Neural cell (in vitro differentiated cells): ENCODE data around the gene SCN3B. TPM values are rescaled to one million over a fixed set of nuclear protein-coding genes. Genes with fewer than 3 reads are reported as not detected.

Experiments
- H2AFZ ChIP-seq: fragments of 200-600, 300-800 bp; sonication (generic), shearing (Covaris generic); 2 replicates; pipeline ENCODE4 v1.6.0; 2014; ENCODE audit warnings: low read depth, mild to moderate bottlenecking, antibody characterized with exemption, low read length, moderate library complexity
- H3F3A ChIP-seq: fragments of 200-600 bp; shearing (Covaris generic); 2 replicates; pipeline ENCODE4 v1.6.1; 2016; ENCODE audit warnings: mild to moderate bottlenecking, moderate library complexity, mixed read lengths, antibody characterized with exemption, low read length; ENCODE audit not compliant: insufficient read depth, poor library complexity, severe bottlenecking
- H3K27ac ChIP-seq: fragments of 200-600, 300-800 bp; sonication (generic), shearing (Covaris generic); 2 replicates; pipeline ENCODE4 v1.5.1; 2014; ENCODE audit warnings: mild to moderate bottlenecking, low read length, moderate library complexity
- H3K27me3 ChIP-seq: fragments of 300-800, 200-600 bp; sonication (generic), shearing (Covaris generic); 2 replicates; pipeline ENCODE4 v1.6.0; 2014; ENCODE audit warnings: mild to moderate bottlenecking, low read depth, low read length, moderate library complexity; ENCODE audit not compliant: insufficient read depth
- H3K36me3 ChIP-seq: fragments of 300-800, 200-600 bp; sonication (generic), shearing (Covaris generic); 2 replicates; pipeline ENCODE4 v1.5.1; 2014; ENCODE audit warnings: mild to moderate bottlenecking, antibody characterized with exemption, low read length, moderate library complexity; ENCODE audit not compliant: insufficient read depth
- H3K4me2 ChIP-seq: fragments of 300-800, 200-600 bp; sonication (generic), shearing (Covaris generic); 2 replicates; pipeline ENCODE4 v1.6.0; 2014; ENCODE audit warnings: mild to moderate bottlenecking, low read length
- H3K4me3 ChIP-seq: fragments of 300-800, 200-600 bp; sonication (generic), shearing (Covaris generic); 2 replicates; pipeline ENCODE4 v1.5.1; 2014; ENCODE audit warnings: mild to moderate bottlenecking, low read length, moderate library complexity
- H3K79me2 ChIP-seq: fragments of 200-600 bp; shearing (Covaris generic); replicated peaks from 2 replicates; pipeline ENCODE4 v1.6.0; 2014; ENCODE audit warnings: mild to moderate bottlenecking, low read length, moderate library complexity; ENCODE audit not compliant: insufficient read depth
- H3K9ac ChIP-seq: fragments of 300-800, 200-600 bp; sonication (generic), shearing (Covaris generic); 2 replicates; pipeline ENCODE4 v1.6.1; 2016; ENCODE audit warnings: mild to moderate bottlenecking, low read length, mixed read lengths
- H3K9me2 ChIP-seq: fragments of 200-600 bp; shearing (Covaris generic); 2 replicates; pipeline ENCODE4 v1.6.1; 2016; ENCODE audit warnings: mild to moderate bottlenecking, low read length, mixed read lengths; ENCODE audit not compliant: insufficient read depth
- H3K9me3 ChIP-seq: fragments of 200-600, 300-800 bp; sonication (generic), shearing (Covaris generic); 2 replicates; pipeline ENCODE4 v1.6.1; 2016; ENCODE audit warnings: mild to moderate bottlenecking, mixed run types, low read length, moderate library complexity, mixed read lengths
- H4K20me1 ChIP-seq: fragments of 200-600 bp; shearing (Covaris generic); 2 replicates; pipeline ENCODE4 v1.6.1; 2016; ENCODE audit warnings: mild to moderate bottlenecking, mixed run types; ENCODE audit not compliant: insufficient read depth
- EP300 ChIP-seq: fragments of 450-650 bp; conservative IDR thresholded peaks from 2 replicates; pipeline ENCODE4 v1.6.1; 2014; ENCODE audit warnings: antibody characterized with exemption, mild to moderate bottlenecking, moderate library complexity; ENCODE audit not compliant: poor library complexity, severe bottlenecking
- EZH2 ChIP-seq: fragments of 200-600, 300-800 bp; shearing (Covaris generic), sonication (generic); IDR thresholded peaks from 2 replicates; pipeline ENCODE4 v1.6.1; 2014; ENCODE audit warnings: antibody characterized with exemption, low read length, borderline replicate concordance, mild to moderate bottlenecking; ENCODE audit not compliant: insufficient read depth, poor library complexity, severe bottlenecking
- MXI1 ChIP-seq: fragments of 450-650 bp; conservative IDR thresholded peaks from 2 replicates; pipeline ENCODE4 v1.6.1; 2014; ENCODE audit warnings: antibody characterized with exemption, mild to moderate bottlenecking; ENCODE audit not compliant: poor library complexity, severe bottlenecking
- POLR2AphosphoS5 ChIP-seq: IDR thresholded peaks from 2 replicates; pipeline ENCODE4 v1.6.1; 2012
- RAD21 ChIP-seq: fragments of 450-650 bp; conservative IDR thresholded peaks from 2 replicates; pipeline ENCODE4 v1.6.1; 2014; ENCODE audit warnings: antibody characterized with exemption, mild to moderate bottlenecking, moderate library complexity
- SMC3 ChIP-seq: fragments of 450-650 bp; conservative IDR thresholded peaks from 2 replicates; pipeline ENCODE4 v1.6.1; 2014; ENCODE audit warnings: antibody characterized with exemption, mild to moderate bottlenecking, moderate library complexity; ENCODE audit not compliant: poor library complexity
- TAF1 ChIP-seq: IDR thresholded peaks from 2 replicates; pipeline ENCODE4 v1.6.1; 2012; ENCODE audit warnings: low read depth
- polyA plus RNA-seq: library from polyadenylated mRNA; depleted of rRNA; stranded (reverse); fragments of >200 nt; gene quantifications from 2 replicates; pipeline ENCODE4 v1.2.3, GENCODE V29; 2014
- TF ChIP-seq, protein P1 (sequence below): fragments of 450-650 bp; IDR thresholded peaks from 2 replicates; pipeline ENCODE4 v1.5.1; 2014; ENCODE audit warnings: antibody characterized with exemption, mild to moderate bottlenecking, moderate library complexity; ENCODE audit not compliant: poor library complexity, severe bottlenecking
- TF ChIP-seq, protein P2 (sequence below): IDR thresholded peaks from 2 replicates; pipeline ENCODE4 v1.6.1; 2012; ENCODE audit warnings: borderline replicate concordance

SCN3B gene
- polyA plus RNA-seq, 1 donor from 2014 or later, result 42.1 TPM

DNA sequence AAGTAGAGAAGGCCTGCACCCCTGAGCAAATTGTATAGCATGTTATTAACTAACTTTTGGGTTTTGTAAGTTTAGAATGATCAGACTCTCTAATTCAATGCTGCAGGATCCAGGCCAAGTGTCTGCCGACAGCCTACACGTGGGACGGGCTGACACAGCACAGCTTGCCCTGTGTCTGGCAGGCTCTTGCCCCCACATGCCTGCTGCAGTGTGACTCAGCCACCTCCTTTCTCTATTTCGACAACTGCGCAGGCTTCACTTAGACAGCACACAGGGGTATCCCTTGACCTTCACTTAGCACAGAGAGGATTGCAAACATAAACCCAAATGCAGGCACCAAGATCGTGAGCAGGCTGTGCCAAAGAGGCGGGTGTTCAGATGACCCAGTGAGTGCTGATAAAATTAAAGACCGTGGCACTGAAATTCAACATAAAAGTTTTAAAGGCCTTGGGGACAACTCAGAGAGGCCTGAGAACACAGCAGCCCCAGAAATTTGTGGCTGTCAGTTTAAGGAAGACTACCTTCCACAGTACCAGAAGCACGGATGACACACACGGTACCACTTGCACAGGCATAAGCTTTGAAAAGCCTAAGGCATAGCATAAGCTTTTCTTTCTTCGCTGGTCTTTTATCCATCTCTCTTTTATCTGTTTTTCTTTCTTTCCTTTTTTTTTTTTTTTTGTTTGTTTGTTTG, 37.8 kb downstream of the SCN3B start:
- H3K36me3 ChIP-seq, result no peaks in the 10 kb centered on the region
- TF ChIP-seq EZH2, result no peak
- TF ChIP-seq TAF1, result no peak

DNA sequence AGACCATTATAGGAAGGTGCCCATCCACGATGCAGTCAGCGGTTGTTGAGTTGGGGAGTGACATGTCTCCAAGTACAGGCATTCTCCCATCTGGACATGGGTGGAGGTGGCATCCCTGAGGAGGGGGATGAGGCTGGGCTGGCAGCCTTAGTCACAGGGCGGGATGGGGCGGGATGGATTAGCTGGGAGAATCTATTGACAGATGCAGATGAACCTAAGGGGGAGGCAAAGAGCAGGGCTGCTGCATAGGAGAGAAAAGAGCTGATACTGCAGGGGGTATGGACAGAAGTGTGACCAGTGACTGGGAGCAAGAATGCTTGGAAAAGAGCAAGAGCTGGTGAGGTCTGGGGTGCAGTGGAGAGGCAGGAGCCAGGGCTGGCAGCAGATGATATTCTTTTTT, 42.7 kb downstream of the SCN3B start:
- H3K36me3 ChIP-seq, result no peaks in the 10 kb centered on the region

More for the DNA sequence above, 37.8 kb downstream of the SCN3B start:
- Histone ChIP-seq H3F3A (no peaks in the 10 kb centered on the region), H3K79me2 (no peaks in the 10 kb centered on the region), H3K4me3 (no peak overlapping the region), H4K20me1 (no peaks in the 10 kb centered on the region), H3K27me3 (no peaks in the 10 kb centered on the region), H2AFZ (no peak overlapping the region), H3K9ac (no peak overlapping the region), H3K27ac (no peak overlapping the region), H3K9me2 (no peaks in the 10 kb centered on the region), H3K9me3 (no peaks in the 10 kb centered on the region), H3K4me2 (no peak overlapping the region)

More for the DNA sequence above, 42.7 kb downstream of the SCN3B start:
- Histone ChIP-seq H3K4me3 (no peak overlapping the region), H3K9me3 (no peaks in the 10 kb centered on the region), H3K9ac (no peak overlapping the region), H4K20me1 (no peaks in the 10 kb centered on the region), H3K9me2 (no peaks in the 10 kb centered on the region), H2AFZ (no peak overlapping the region), H3K79me2 (no peaks in the 10 kb centered on the region), H3K27me3 (no peaks in the 10 kb centered on the region), H3K27ac (no peak overlapping the region), H3F3A (no peaks in the 10 kb centered on the region), H3K4me2 (no peak overlapping the region)
- TF ChIP-seq RAD21, result no peak
- no peak for TF ChIP-seq EZH2
- no peak for TF ChIP-seq EP300
- TF ChIP-seq, protein P1, sequence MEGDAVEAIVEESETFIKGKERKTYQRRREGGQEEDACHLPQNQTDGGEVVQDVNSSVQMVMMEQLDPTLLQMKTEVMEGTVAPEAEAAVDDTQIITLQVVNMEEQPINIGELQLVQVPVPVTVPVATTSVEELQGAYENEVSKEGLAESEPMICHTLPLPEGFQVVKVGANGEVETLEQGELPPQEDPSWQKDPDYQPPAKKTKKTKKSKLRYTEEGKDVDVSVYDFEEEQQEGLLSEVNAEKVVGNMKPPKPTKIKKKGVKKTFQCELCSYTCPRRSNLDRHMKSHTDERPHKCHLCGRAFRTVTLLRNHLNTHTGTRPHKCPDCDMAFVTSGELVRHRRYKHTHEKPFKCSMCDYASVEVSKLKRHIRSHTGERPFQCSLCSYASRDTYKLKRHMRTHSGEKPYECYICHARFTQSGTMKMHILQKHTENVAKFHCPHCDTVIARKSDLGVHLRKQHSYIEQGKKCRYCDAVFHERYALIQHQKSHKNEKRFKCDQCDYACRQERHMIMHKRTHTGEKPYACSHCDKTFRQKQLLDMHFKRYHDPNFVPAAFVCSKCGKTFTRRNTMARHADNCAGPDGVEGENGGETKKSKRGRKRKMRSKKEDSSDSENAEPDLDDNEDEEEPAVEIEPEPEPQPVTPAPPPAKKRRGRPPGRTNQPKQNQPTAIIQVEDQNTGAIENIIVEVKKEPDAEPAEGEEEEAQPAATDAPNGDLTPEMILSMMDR, result no peak
- no peak for TF ChIP-seq SMC3
- no peak for TF ChIP-seq POLR2AphosphoS5
- TF ChIP-seq, protein P2, sequence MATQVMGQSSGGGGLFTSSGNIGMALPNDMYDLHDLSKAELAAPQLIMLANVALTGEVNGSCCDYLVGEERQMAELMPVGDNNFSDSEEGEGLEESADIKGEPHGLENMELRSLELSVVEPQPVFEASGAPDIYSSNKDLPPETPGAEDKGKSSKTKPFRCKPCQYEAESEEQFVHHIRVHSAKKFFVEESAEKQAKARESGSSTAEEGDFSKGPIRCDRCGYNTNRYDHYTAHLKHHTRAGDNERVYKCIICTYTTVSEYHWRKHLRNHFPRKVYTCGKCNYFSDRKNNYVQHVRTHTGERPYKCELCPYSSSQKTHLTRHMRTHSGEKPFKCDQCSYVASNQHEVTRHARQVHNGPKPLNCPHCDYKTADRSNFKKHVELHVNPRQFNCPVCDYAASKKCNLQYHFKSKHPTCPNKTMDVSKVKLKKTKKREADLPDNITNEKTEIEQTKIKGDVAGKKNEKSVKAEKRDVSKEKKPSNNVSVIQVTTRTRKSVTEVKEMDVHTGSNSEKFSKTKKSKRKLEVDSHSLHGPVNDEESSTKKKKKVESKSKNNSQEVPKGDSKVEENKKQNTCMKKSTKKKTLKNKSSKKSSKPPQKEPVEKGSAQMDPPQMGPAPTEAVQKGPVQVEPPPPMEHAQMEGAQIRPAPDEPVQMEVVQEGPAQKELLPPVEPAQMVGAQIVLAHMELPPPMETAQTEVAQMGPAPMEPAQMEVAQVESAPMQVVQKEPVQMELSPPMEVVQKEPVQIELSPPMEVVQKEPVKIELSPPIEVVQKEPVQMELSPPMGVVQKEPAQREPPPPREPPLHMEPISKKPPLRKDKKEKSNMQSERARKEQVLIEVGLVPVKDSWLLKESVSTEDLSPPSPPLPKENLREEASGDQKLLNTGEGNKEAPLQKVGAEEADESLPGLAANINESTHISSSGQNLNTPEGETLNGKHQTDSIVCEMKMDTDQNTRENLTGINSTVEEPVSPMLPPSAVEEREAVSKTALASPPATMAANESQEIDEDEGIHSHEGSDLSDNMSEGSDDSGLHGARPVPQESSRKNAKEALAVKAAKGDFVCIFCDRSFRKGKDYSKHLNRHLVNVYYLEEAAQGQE, result no peak
- TF ChIP-seq MXI1, result no peak
- TF ChIP-seq TAF1, result no peak
